H1 (cell line): ENCODE data around the gene BTBD3. TPM values are rescaled to one million over a fixed set of nuclear protein-coding genes. Genes with fewer than 3 reads are reported as not detected.

ENCODE experiments used
- CTCF ChIA-PET: fragments of 300-600 bp; sonication (Branson Sonifier 250); formaldehyde crosslinking; loops from one replicate; lab custom pipeline; 2021; ENCODE audit not compliant: partially characterized antibody; lab: Charles Lee
- POLR2A ChIA-PET: fragments of 300-600 bp; sonication (Branson Sonifier 250); formaldehyde crosslinking; loops from one replicate; lab custom pipeline; 2021; ENCODE audit warnings: inconsistent platforms; ENCODE audit not compliant: partially characterized antibody; lab: Charles Lee
- DNase-seq, 2 experiments: peaks; one replicate each; pipeline versions ENCODE4 v3.0.0 to v3.0.0-alpha.2; 2010 to 2022; ENCODE audit warnings: low spot score in 2 of 2, low read depth in 1 of 2, mixed read lengths in 1 of 2
- FAIRE-seq: peaks from 2 replicates; lab custom pipeline; 2011; peaks lifted over from hg19 to GRCh38; lab: Jason Lieb, UNC
- H2AFZ ChIP-seq: 2 replicates; pipeline ENCODE4 v1.8.1; 2012; ENCODE audit warnings: low read length, inconsistent platforms
- H2AK5ac ChIP-seq: 2 replicates; pipeline ENCODE4 v1.6.1; 2013; ENCODE audit warnings: low read depth, low read length
- H2BK120ac ChIP-seq: replicated peaks from 2 replicates; pipeline ENCODE3; 2013; ENCODE audit warnings: low read depth, low read length, inconsistent platforms
- H2BK12ac ChIP-seq: 2 replicates; pipeline ENCODE4 v1.6.1; 2013; ENCODE audit warnings: low read depth, low read length
- H2BK15ac ChIP-seq: 2 replicates; pipeline ENCODE4 v1.6.1; 2013; ENCODE audit warnings: low read length
- H2BK20ac ChIP-seq: 2 replicates; pipeline ENCODE4 v1.6.1; 2013; ENCODE audit warnings: low read length
- H2BK5ac ChIP-seq: 2 replicates; pipeline ENCODE4 v1.6.1; 2013; ENCODE audit warnings: low read depth, low read length
- H3K14ac ChIP-seq: 2 replicates; pipeline ENCODE4 v1.6.1; 2013; ENCODE audit warnings: inconsistent platforms; ENCODE audit not compliant: insufficient read length
- H3K18ac ChIP-seq: 2 replicates; pipeline ENCODE4 v1.6.1; 2013; ENCODE audit warnings: low read length; ENCODE audit errors: extremely low read depth
- H3K23ac ChIP-seq: 2 replicates; pipeline ENCODE4 v1.6.1; 2013; ENCODE audit warnings: inconsistent platforms; ENCODE audit not compliant: insufficient read length
- H3K23me2 ChIP-seq: 2 replicates; pipeline ENCODE4 v1.6.1; 2013; ENCODE audit warnings: low read depth, low read length
- H3K27ac ChIP-seq: 2 replicates; pipeline ENCODE4 v1.6.1; 2011; ENCODE audit warnings: low read depth, low read length, inconsistent platforms
- H3K27me3 ChIP-seq, 4 experiments: replicated peaks in 1 of 4; 1 replicate in 1 of 4; 2 replicates in 3 of 4; pipeline versions ENCODE4 v1.6.1 to v1.8.1; 2011 to 2013; ENCODE audit warnings: low read length in 3 of 4, mild to moderate bottlenecking in 3 of 4, inconsistent platforms in 2 of 4, mixed read lengths in 2 of 4, moderate library complexity in 1 of 4; ENCODE audit not compliant: control insufficient read depth in 3 of 4, insufficient read depth in 3 of 4; ENCODE audit errors: extremely low read depth in 1 of 4
- H3K36me3 ChIP-seq, 4 experiments: 2 replicates each; pipeline versions ENCODE4 v1.6.1 to v1.8.1; 2011 to 2013; ENCODE audit warnings: mild to moderate bottlenecking in 4 of 4, low read length in 3 of 4, moderate library complexity in 2 of 4, control low read depth in 1 of 4, inconsistent platforms in 1 of 4; ENCODE audit not compliant: insufficient read depth in 4 of 4, control insufficient read depth in 2 of 4
- H3K4ac ChIP-seq: replicated peaks from 2 replicates; pipeline ENCODE3; 2013; ENCODE audit warnings: low read length, low read depth, mixed read lengths, inconsistent platforms; ENCODE audit not compliant: insufficient read length
- H3K4me1 ChIP-seq, 4 experiments: replicated peaks in 1 of 4; 1 replicate in 1 of 4; 2 replicates in 3 of 4; pipeline versions ENCODE4 v1.6.1 to v1.8.1; 2011 to 2013; ENCODE audit warnings: low read length in 3 of 4, inconsistent platforms in 2 of 4, mixed read lengths in 1 of 4; ENCODE audit not compliant: insufficient read depth in 4 of 4, control insufficient read depth in 3 of 4
- H3K4me2 ChIP-seq, 2 experiments: 2 replicates each; pipeline versions ENCODE4 v1.6.1 to v1.8.1; 2011 to 2013; ENCODE audit warnings: low read depth in 2 of 2, low read length in 2 of 2, control low read depth in 1 of 2, inconsistent platforms in 1 of 2, mild to moderate bottlenecking in 1 of 2; ENCODE audit not compliant: insufficient read depth in 1 of 2
- H3K4me3 ChIP-seq, 4 experiments: fragments of 200-600, 300-600 bp in 1 of 4; sonication (generic), shearing (Covaris generic), sonication (Bioruptor Twin) in 1 of 4; 2 replicates each; pipeline versions ENCODE4 v1.5.1 to v1.8.1; 2011 to 2016; ENCODE audit warnings: low read length in 4 of 4, low read depth in 3 of 4, control low read depth in 2 of 4, inconsistent platforms in 2 of 4, mild to moderate bottlenecking in 2 of 4, mixed read lengths in 1 of 4, moderate library complexity in 1 of 4; ENCODE audit not compliant: insufficient read depth in 2 of 4; ENCODE audit errors: extremely low read depth in 1 of 4
- H3K56ac ChIP-seq: replicated peaks from 2 replicates; pipeline ENCODE3; 2013; ENCODE audit warnings: low read depth, mild to moderate bottlenecking, mixed read lengths, low read length, inconsistent platforms; ENCODE audit not compliant: insufficient read length
- H3K79me1 ChIP-seq: 2 replicates; pipeline ENCODE4 v1.6.1; 2013; ENCODE audit warnings: low read depth, low read length, control low read depth
- H3K79me2 ChIP-seq, 2 experiments: 2 replicates each; pipeline versions ENCODE4 v1.6.1 to v1.8.1; 2012 to 2013; ENCODE audit warnings: low read length in 2 of 2, mild to moderate bottlenecking in 2 of 2, inconsistent platforms in 1 of 2; ENCODE audit not compliant: insufficient read depth in 2 of 2, control insufficient read depth in 1 of 2
- H3K9ac ChIP-seq, 4 experiments: replicated peaks in 1 of 4; 1 replicate in 1 of 4; 2 replicates in 3 of 4; pipeline versions ENCODE4 v1.6.1 to v1.8.1; 2011 to 2013; ENCODE audit warnings: low read depth in 3 of 4, low read length in 3 of 4, control low read depth in 2 of 4, mild to moderate bottlenecking in 2 of 4, moderate library complexity in 2 of 4, inconsistent platforms in 1 of 4; ENCODE audit errors: extremely low read depth in 1 of 4
- H3K9me3 ChIP-seq, 2 experiments: 2 replicates each; pipeline versions ENCODE4 v1.6.1 to v1.8.1; 2012 to 2013; ENCODE audit warnings: mild to moderate bottlenecking in 2 of 2, moderate library complexity in 2 of 2, control low read depth in 1 of 2, inconsistent platforms in 1 of 2, low read depth in 1 of 2, low read length in 1 of 2, mixed read lengths in 1 of 2; ENCODE audit not compliant: insufficient read depth in 2 of 2
- H4K20me1 ChIP-seq, 2 experiments: replicated peaks in 1 of 2; 2 replicates each; pipeline versions ENCODE3 to v1.8.1; 2011 to 2013; ENCODE audit warnings: inconsistent platforms in 2 of 2, low read length in 2 of 2, mild to moderate bottlenecking in 1 of 2; ENCODE audit not compliant: insufficient read depth in 2 of 2, control insufficient read depth in 1 of 2
- H4K5ac ChIP-seq: 2 replicates; pipeline ENCODE4 v1.6.1; 2013; ENCODE audit warnings: low read length, low read depth, mixed read lengths, inconsistent platforms; ENCODE audit not compliant: insufficient read length
- H4K8ac ChIP-seq: 2 replicates; pipeline ENCODE4 v1.8.0; 2013; ENCODE audit warnings: mild to moderate bottlenecking, moderate library complexity, low read length, inconsistent platforms; ENCODE audit not compliant: insufficient read depth; ENCODE audit errors: extremely low read depth
- H4K91ac ChIP-seq: replicated peaks from 2 replicates; pipeline ENCODE3; 2013; ENCODE audit warnings: low read length, mixed read lengths, inconsistent platforms; ENCODE audit not compliant: insufficient read length
- BRCA1 ChIP-seq: IDR thresholded peaks from 2 replicates; pipeline ENCODE4 v1.6.1; 2012; ENCODE audit warnings: low read depth, low read length, improper control_type of control experiment
- CBX8 ChIP-seq: fragments of 300-800, 300-1000 bp; sonication (generic); IDR thresholded peaks from 2 replicates; pipeline ENCODE4 v1.7.1; 2016; ENCODE audit warnings: low read depth, low read length, borderline replicate concordance
- EGR1 ChIP-seq: IDR thresholded peaks from 2 replicates; pipeline ENCODE4 v1.6.1; 2011; ENCODE audit warnings: low read depth, low read length, borderline replicate concordance
- EZH2 ChIP-seq: fragments of 200-600 bp; sonication (generic); IDR thresholded peaks from 2 replicates; pipeline ENCODE4 v1.7.1; 2012; ENCODE audit warnings: low read depth, mild to moderate bottlenecking, moderate library complexity, low read length, inconsistent platforms; ENCODE audit not compliant: severe bottlenecking
- HDAC2 ChIP-seq, 2 experiments: fragments of 300-600 bp in 1 of 2; sonication (generic) in 1 of 2; IDR thresholded peaks; 2 replicates each; pipeline ENCODE4 v1.6.1; 2011 to 2012; ENCODE audit warnings: low read depth in 2 of 2, low read length in 2 of 2, mild to moderate bottlenecking in 2 of 2, moderate library complexity in 2 of 2, borderline replicate concordance in 1 of 2, inconsistent platforms in 1 of 2
- JUN ChIP-seq: IDR thresholded peaks from 2 replicates; pipeline ENCODE4 v1.6.1; 2011; ENCODE audit warnings: low read depth, mild to moderate bottlenecking, improper control_type of control experiment, low read length
- MAFK ChIP-seq: IDR thresholded peaks from 2 replicates; pipeline ENCODE4 v1.6.1; 2012; ENCODE audit warnings: low read depth, mild to moderate bottlenecking, improper control_type of control experiment, low read length
- RAD21 ChIP-seq, 2 experiments: IDR thresholded peaks in 1 of 2; conservative IDR thresholded peaks in 1 of 2; 2 replicates each; pipeline ENCODE4 v1.6.1; 2011; ENCODE audit warnings: low read depth in 2 of 2, low read length in 2 of 2, improper control_type of control experiment in 1 of 2, inconsistent platforms in 1 of 2, mild to moderate bottlenecking in 1 of 2, moderate library complexity in 1 of 2
- SIN3A ChIP-seq, 2 experiments: IDR thresholded peaks in 1 of 2; conservative IDR thresholded peaks in 1 of 2; 2 replicates each; pipeline ENCODE4 v1.6.1; 2011 to 2012; ENCODE audit warnings: low read length in 2 of 2, improper control_type of control experiment in 1 of 2, low read depth in 1 of 2, mild to moderate bottlenecking in 1 of 2
- SIX5 ChIP-seq: IDR thresholded peaks from 2 replicates; pipeline ENCODE4 v1.6.1; 2011; ENCODE audit warnings: mild to moderate bottlenecking, low read depth, low read length
- SRF ChIP-seq: IDR thresholded peaks from 2 replicates; pipeline ENCODE4 v1.6.1; 2011; ENCODE audit warnings: mild to moderate bottlenecking, low read depth, low read length, moderate library complexity
- TAF7 ChIP-seq: optimal IDR thresholded peaks from 2 replicates; pipeline ENCODE3; 2011; ENCODE audit warnings: low read depth, mild to moderate bottlenecking, inconsistent platforms, low read length, moderate library complexity, borderline replicate concordance
- TEAD4 ChIP-seq: IDR thresholded peaks from 2 replicates; pipeline ENCODE4 v1.6.1; 2012; ENCODE audit warnings: low read depth, low read length, inconsistent platforms, mixed read lengths
- WGBS, 2 experiments: shearing (Covaris generic) in 1 of 2; methylation state at CpG; one replicate each; pipeline versions ENCODE4 v1.1.6 to v1.1.7; 2013 to 2015; ENCODE audit warnings: low lambda C conversion rate in 2 of 2, mixed read lengths in 2 of 2, inconsistent platforms in 1 of 2, low coverage in 1 of 2, missing lambda C conversion rate in 1 of 2; ENCODE audit not compliant: insufficient replicate concordance in 2 of 2, insufficient coverage in 1 of 2, insufficient read length in 1 of 2; ENCODE audit errors: extremely low coverage in 1 of 2, missing lambda C conversion rate in 1 of 2; 5-methylcytosine and 5-hydroxymethylcytosine counted together
- polyA plus RNA-seq, 7 experiments: library from polyadenylated mRNA; depleted of rRNA in 3 of 7; stranded (reverse) in 5 of 7; unstranded in 2 of 7; fragments of >200 nt in 5 of 7; fragments of 200-250 nt in 2 of 7; gene quantifications; 1 replicate in 5 of 7; 2 replicates in 1 of 7; 4 replicates in 1 of 7; pipeline versions ENCODE4 v1.2.1 to v1.2.3, GENCODE V29; 2011 to 2013; ENCODE audit warnings: missing spikeins in 2 of 7, mixed read lengths in 2 of 7
- total RNA-seq: library from RNA; stranded (reverse); fragmentation: NEBNext Ultra II Directional; extraction: Animal tissue kit (Norgen Biotek cat#: 25700); gene quantifications from 2 replicates; pipeline ENCODE4 v1.2.1, GENCODE V29; 2021

The BTBD3 gene
- total and polyA plus RNA-seq, 2 of the 8 experiments (the other 6 are each of a cell fraction or from before 2014, with no cell fraction given): 36.7 to 45.5 TPM

DNA sequence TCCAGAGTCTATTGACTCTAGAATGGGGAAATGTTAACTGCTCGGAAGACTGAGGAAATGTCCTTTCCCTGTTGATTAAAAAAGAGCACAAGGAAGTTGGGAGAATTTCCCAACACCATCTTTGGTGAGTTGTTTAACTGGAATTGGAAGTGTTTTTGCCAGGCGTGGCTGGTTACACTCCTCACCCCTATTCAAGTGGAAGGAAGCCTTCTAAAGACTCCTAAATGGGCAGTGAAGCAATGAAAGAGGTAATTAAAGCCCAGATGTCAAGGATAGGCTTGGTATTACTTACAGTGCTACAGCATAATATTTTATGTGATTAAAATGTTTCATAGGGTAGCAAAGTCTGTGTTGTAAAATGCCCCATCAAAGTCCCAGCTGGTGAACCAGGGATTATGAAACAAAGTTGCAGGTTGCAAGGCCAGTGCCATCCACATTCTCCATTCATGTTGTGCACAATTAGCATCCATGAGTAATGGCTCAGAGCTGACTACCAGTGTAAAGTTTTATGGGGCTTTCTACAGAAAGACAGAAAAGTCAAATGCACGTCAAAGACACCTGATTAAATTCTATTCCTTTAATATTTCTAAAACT is 52.6 kb downstream of the BTBD3 start:
- Histone ChIP-seq H3K9me3 (no peaks in the 10 kb centered on the region), H2AK5ac (no peak overlapping the region), H2AFZ (no peak overlapping the region), H3K36me3 (no peaks in the 10 kb centered on the region), H3K4me3 (no peak overlapping the region), H3K79me2 (no peaks in the 10 kb centered on the region), H4K91ac (no peak overlapping the region), H3K79me1 (no peaks in the 10 kb centered on the region), H3K14ac (no peak overlapping the region), H4K8ac (no peak overlapping the region), H3K4me1 (no peaks in the 10 kb centered on the region), H2BK20ac (no peak overlapping the region), H3K23me2 (no peaks in the 10 kb centered on the region), H2BK15ac (no peak overlapping the region), H4K20me1 (no peaks in the 10 kb centered on the region), H4K5ac (no peak overlapping the region), H3K4ac (no peak overlapping the region), H3K56ac (no peak overlapping the region), H3K4me2 (no peak overlapping the region), H3K27ac (no peak overlapping the region), H3K18ac (no peak overlapping the region), H2BK5ac (no peak overlapping the region), H3K23ac (no peak overlapping the region), H2BK120ac (no peak overlapping the region), H2BK12ac (no peak overlapping the region), H3K27me3 (no peaks in the 10 kb centered on the region), H3K9ac (no peak overlapping the region)
- WGBS, 2 experiments: 90% methylated on average over 3 of the region's 3 CpGs; no CpG with 5 or more reads in 1 of the 2 experiments
- DNase-seq (no peak), FAIRE-seq (no peak)
- POLR2A ChIA-PET: no interaction called here
- CTCF ChIA-PET: no interaction called here
- TF ChIP-seq TAF7: no peak
- no peak for TF ChIP-seq MAFK
- TF ChIP-seq JUN: no peak
- no peak for TF ChIP-seq CBX8
- no peak for TF ChIP-seq RAD21 (IDR thresholded peaks at IDR 0.05 in 1 of 2, conservative IDR thresholded peaks at IDR 0.05 in 1 of 2; ENCODE audit: low read depth in 2 of 2, low read length in 2 of 2)
- no peak for TF ChIP-seq EGR1
- no peak for TF ChIP-seq TEAD4
- TF ChIP-seq HDAC2 (IDR thresholded peaks at IDR 0.05; ENCODE audit: borderline replicate concordance in 1 of 2, low read depth in 2 of 2, low read length in 2 of 2): no peak
- no peak for TF ChIP-seq SIX5
- no peak for TF ChIP-seq SRF
- TF ChIP-seq SIN3A (conservative IDR thresholded peaks at IDR 0.05 in 1 of 2, IDR thresholded peaks at IDR 0.05 in 1 of 2; ENCODE audit: low read depth in 1 of 2, low read length in 2 of 2): no peak
- TF ChIP-seq BRCA1: no peak
- no peak for TF ChIP-seq EZH2
